Measurements from ENCODE around the gene PITPNB.

PITPNB gene

DNA sequence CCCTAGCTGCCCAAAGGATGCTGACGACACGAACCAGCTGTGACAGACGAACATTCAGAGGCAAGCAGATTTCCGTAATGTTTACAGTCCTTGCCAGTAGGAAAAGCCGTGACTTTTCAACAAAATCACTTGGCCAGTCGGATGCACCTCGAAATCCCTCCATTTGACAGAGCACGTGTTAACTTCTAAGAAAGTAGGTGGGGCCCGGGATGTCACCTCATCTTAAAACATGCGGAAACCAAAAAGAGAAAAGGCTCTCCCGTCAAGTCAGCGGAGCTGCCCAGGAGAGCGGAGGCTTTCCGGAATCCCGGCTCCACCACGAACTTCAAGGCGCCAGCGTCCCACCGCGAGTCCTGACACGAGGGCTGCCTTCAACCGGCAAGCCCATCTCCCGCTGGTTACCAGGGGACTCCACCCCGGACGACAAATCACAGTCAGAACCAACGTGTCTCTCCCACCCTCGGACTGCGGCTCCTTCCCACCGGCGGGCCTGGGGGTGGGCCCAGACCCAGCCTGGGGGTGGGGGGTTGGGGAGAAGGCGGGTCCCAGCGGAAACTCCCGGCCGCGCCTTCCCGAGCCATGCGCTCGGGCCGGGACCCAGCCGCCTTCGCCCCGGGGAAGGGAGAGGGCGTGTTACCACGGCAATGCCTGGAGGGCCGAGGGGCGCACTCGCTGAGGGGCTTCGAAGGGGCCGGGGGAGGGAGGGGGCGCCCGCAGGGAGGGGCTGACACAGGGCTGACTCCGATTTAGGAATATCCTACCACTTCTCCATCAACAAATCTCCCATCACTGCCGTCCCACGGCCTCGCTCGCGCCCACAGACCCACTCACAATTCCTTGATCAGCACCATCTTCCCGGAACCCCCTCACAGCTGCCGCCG, 475 bp downstream of the PITPNB start:
- DNase-seq = peak; percentile 71

DNA sequence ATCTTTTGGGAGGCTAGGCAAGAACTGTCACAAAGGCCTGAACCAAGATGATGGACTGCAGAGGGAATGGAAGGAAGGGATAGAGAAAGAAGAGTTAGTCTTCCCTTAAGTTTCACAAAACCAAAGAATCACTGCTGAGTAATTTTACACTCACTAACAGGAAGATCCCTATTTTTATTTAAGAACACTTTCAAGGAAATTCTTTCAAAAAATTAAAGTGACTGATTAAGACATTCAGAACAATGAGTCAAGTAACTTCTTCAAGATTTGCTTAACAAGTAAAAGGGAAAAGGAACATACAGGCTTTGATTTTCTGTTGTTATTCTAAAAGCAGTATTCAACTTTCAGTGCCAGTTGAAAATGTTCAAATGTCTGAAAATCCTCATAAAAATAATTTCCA, 3.1 kb downstream of the PITPNB start:
- DNase-seq = no peak

GRCh38 chr22:27913162-27913741, 5.8 kb downstream of the PITPNB start:
- DNase-seq = no peak

DNA sequence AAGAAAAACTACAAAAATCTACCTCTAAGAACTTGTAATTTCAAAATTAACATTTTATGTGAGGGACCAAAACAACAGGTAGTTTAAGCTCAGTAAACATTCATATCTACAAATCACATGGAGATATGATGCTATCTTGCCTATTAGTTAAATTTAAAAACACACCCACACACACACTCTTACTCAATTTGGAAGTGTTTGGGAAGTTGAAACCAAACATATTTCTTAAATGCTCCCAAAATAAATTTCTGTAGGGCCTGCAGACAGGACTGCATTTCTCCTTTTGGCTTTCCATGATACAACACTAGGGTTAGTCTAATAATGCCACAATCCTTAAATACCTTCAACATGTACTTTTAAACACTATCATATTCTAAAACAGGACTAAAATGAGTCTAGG, 7.0 kb downstream of the PITPNB start:
- DNase-seq = no peak

DNA sequence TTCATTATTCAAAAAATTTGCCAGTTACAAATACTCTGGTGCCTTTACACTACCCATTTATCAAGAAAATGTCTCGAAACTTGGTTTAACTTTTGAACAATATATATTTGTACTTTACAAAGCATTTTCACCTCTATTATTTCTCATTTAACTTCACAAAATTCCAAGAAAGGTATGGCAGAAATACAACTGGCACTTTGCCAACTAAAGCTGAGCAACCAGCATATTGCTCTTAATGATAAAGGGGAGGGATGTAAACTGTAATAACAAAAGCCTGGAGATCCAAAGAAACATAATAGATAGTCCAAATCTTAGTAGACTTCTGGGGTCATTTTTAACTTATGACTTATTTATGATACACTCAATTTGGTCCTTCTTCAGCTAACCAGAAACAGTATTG, 7.7 kb downstream of the PITPNB start:
- DNase-seq = no peak

DNA sequence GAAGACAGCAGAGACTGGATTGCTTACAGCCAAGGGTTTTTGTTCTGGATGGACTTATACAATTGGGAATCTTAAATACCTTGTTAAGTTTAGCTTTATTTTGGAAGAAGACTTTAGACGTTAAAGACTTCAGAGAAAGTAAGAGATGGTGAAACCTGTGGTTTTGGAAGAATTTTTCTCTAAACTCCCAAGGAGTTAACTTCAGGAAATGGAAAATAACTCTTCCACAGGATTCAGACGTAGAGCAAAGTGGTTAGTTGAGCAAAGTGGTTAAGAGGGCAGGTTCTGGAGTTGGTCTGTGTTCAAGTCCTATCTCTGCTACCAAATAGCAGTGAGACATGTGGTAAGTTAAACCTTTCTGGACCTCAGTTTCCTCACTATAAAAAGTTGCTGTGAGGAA, 12.8 kb downstream of the PITPNB start:
- DNase-seq = no peak

DNA sequence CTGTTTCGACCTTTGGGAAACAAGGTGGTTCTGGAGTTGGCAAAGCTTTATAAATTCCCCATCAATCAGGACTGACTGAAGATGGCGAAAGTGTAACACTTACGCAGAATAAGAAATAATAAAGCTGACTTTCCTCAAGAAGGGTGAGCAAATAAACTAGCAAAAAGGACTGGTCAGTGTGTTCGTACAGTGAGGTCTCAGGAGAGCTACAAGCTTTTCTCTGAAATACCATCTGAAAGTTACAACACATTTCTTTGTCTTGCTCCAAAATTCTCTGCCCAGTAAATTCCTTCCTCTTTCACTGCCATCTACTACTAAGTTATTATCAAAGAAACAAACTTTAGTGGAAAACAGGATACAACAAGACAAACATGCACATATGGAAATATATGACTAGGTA, 13.4 kb downstream of the PITPNB start:
- no peak for DNase-seq

GRCh38 chr22:27903805-27904473, 15.1 kb downstream of the PITPNB start:
- peak; percentile 19 for DNase-seq

DNA sequence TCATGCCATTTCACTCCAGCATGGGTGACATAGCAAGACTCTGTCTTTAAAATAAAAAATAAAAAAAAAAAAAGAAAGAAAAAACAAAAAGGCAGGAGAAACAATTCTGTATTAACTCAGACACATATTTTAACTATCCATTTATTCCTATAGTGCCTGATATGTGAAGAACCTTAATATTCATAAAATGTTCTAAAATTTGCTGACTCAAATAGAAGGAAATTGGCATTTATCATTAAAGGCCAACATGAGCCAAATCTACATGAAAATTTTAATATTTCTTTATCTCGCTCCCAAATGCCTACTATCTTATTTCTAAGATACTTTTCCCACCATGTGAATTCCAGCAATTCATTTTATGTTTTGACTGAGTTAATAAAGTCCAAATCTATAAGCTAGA, 18.9 kb downstream of the PITPNB start:
- no peak for DNase-seq

DNA sequence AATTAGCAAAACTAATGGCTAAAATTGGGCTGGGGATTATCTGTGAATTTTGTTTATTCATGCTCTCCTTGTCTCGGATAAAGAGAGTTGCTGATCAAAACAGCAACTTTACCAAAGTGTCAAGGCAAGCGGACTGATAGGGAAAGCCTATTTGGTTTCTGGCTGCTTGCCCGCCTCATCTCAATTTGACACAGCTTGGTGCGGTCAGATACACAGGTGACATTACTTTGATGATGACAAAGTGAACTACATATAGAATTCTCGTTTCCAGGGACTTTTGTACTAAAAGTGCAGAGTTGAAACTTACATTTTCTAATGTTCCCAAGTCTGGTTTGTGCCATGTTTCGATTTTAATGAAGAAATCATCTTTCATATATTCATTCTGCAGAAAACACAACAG, 22.8 kb downstream of the PITPNB start:
- peak; percentile 67 for DNase-seq

- DNase-seq = peak; percentile 60
These were observed 23.5 kb downstream of the PITPNB start for GRCh38 chr22:27895600-27895999.

- no peak for DNase-seq
These were observed 26.2 kb downstream of the PITPNB start for GRCh38 chr22:27892811-27893210.

GRCh38 chr22:27892064-27892463, 27.0 kb downstream of the PITPNB start:
- no peak for DNase-seq

DNA sequence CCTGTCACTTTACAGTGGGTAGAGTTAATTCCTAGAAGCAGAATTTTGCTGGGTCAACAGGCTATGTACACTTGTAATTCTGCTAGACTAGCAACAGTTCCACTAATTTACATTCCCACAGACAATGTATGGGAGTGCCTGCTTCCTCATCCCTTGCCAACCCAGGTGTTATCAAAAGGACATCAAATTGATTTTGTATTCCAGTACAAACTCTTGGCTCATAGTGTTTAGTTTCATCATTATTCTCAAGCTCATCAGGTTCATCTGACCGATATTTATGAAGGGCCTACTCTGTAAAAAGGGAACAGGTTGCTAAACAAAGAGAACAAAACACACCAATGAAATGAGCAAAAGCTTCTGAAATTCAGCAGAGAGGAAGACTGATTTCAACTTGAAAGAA, 30.7 kb downstream of the PITPNB start:
- DNase-seq = no peak

DNA sequence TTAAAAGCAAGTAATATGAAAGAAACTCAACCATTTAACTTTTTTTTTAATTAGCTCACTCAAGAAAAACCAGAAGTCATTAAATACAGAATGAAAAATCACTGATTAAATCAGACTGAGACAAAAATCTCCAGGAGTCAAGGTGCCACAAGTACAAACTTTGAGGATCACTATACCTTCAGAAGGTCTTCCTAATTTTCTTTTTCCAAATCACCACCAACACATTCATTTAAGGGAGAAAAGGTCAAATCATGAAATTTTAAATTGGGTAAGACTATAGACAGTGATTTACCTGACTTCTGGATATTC, 32.3 kb downstream of the PITPNB start:
- no peak for DNase-seq

DNA sequence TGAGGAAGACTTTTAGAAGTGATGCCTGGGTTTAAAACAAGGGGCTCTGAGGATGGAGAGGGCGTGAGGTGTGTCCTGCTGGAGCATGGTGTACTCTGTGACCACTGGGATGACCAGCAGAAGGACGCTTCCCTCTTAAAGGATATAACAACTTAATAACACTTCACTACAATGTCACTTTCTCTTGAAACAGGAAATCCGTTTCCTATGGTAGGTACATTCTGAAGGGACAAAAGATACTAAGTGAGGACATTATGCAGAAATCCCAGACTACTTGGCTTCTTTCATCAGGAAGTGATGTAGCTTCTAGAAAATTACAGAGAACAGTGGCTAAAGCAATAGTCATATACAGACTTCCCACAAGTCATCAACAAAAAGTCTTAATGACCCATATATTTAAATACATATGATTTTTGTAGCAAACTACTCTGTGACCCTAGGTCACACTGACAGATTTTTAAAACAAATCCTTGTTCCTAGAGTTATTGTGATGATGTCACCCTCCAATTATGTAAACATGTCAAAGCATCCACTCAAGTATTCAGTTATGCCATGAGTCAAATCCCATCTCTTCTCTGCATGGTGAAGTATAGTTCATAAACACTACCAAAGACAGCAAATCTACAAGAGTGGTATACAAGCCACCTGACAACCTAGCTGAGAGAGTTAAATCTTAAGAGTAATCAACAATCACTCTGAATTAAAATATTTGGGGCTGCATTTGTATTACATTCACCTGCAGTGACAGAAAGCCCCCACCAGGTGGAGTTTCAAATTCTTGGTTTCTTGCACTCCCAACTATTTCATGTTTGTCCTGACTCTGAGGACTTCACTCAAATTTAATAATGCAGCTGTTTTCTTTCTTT, 32.8 kb downstream of the PITPNB start:
- peak; percentile 44 for DNase-seq

GRCh38 chr22:27883656-27884350, 35.3 kb downstream of the PITPNB start:
- DNase-seq = no peak

- DNase-seq = no peak
These were observed 36.4 kb downstream of the PITPNB start for GRCh38 chr22:27882507-27883290.

- DNase-seq = no peak
These were observed 37.6 kb downstream of the PITPNB start for GRCh38 chr22:27881421-27881820.

GRCh38 chr22:27880778-27881394, 38.2 kb downstream of the PITPNB start:
- peak; percentile 50 for DNase-seq

GRCh38 chr22:27879923-27880322, 39.1 kb downstream of the PITPNB start:
- DNase-seq = peak; percentile 34
